Fibroblast of pulmonary artery (primary cell): ENCODE measurements around the gene MESD.

Experiments
- DNase-seq: peaks from one replicate; pipeline ENCODE4 v3.0.0-alpha.2; 2010; ENCODE audit warnings: low read depth
- H3K4me3 ChIP-seq: replicated peaks from 2 replicates; pipeline ENCODE4 v1.5.1; 2011; ENCODE audit warnings: low read depth, mild to moderate bottlenecking, control low read depth, low read length, moderate library complexity
- CTCF ChIP-seq: IDR thresholded peaks from 2 replicates; pipeline ENCODE4 v1.5.1; 2011; ENCODE audit warnings: mild to moderate bottlenecking, control low read depth, low read length, inconsistent platforms; ENCODE audit errors: missing control alignments

Gene MESD

GRCh38 chr15:80931721-80932512, 57.7 kb downstream of the MESD start:
- no peak for DNase-seq
- no peak for TF ChIP-seq CTCF
- no peak overlapping the region for H3K4me3 ChIP-seq

GRCh38 chr15:80931191-80931590, 58.4 kb downstream of the MESD start:
- no peak overlapping the region for H3K4me3 ChIP-seq
- TF ChIP-seq CTCF, result no peak
- no peak for DNase-seq

GRCh38 chr15:80929689-80930088, 59.9 kb downstream of the MESD start:
- TF ChIP-seq CTCF, result no peak
- no peak for DNase-seq
- no peak overlapping the region for H3K4me3 ChIP-seq

DNA sequence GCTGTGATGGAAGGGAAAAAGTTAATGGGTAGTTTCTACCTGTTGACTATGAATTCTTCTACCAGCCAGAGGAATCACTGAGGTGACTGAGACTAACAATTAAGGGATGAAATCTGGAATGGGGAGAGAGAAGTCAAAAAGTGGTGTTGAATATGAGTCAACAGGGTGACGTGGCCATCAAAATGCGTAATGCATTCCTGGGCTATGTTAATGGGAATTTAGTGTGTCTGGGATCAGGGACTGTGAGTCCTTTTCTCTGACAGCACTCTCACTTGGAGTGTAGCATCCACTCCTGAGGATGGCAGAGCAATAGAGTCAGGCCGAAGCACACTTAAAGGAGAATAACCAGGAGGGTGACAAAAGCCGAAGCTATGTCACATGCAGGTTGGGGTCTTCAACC, 60.4 kb downstream of the MESD start:
- no peak overlapping the region for H3K4me3 ChIP-seq
- peak; percentile 48 for DNase-seq
- TF ChIP-seq CTCF, result no peak

GRCh38 chr15:80926126-80926525, 63.5 kb downstream of the MESD start:
- no peak overlapping the region for H3K4me3 ChIP-seq
- no peak for TF ChIP-seq CTCF
- DNase-seq, result no peak

DNA sequence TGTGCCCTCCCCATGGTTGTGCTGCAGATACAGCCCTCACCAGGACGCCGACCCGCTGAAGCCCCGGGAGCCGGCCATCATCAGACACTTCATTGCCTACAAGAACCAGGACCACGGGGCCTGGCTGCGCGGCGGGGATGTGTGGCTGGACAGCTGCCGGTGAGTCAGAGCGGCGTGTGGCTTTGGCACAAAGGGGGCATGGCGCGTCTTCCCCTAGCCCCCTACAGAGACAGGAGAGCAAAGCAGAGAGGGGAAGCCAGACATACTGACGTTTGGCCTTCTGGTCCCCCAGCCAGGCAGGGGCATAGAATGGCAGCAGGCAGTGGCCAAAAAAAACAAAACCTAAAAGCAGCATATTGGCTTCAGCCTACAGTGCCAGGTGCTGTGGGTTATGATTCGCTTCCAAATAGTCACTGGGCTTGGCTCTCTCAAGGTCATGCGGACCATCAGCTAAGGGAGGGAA, 64.0 kb downstream of the MESD start:
- TF ChIP-seq CTCF, result no peak
- DNase-seq, result no peak
- no peak overlapping the region for H3K4me3 ChIP-seq

DNA sequence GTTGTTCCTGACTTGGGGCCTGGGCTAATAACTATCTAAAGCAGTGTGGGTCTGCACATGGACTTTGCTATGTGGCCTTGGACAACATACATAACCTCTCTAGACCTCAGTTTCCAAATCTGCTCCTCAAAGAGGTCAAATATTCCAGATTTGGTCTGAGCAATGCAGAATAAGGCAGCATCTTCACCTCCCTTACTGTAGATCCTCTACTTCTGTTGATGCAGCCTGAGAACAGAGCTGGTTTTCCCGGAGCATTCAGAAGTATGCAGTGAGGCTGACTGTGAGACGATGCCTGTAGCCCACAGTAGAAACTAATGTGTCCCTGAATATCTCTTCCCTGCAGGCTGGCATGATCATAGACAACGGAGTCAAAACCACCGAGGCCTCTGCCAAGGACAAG, 65.3 kb downstream of the MESD start:
- no peak overlapping the region for H3K4me3 ChIP-seq
- no peak for TF ChIP-seq CTCF
- no peak for DNase-seq
